Epithelial cell of esophagus (primary cell): ENCODE results near the gene CERS4.
"Not testable (repeated sequence)": the region's sequence is repeated elsewhere in the genome, so short reads cannot be mapped to it uniquely, and the experiment has no call there.

Source experiments
- DNase-seq: peaks from one replicate; pipeline ENCODE4 v3.0.0; 2010; ENCODE audit warnings: low read depth
- H3K4me3 ChIP-seq: 2 replicates; pipeline ENCODE4 v1.5.1; 2011; ENCODE audit warnings: mild to moderate bottlenecking, low read length, control low read depth
- CTCF ChIP-seq: IDR thresholded peaks from 2 replicates; pipeline ENCODE4 v1.5.1; 2011; ENCODE audit warnings: low read depth, mild to moderate bottlenecking, low read length, control low read depth, inconsistent platforms; ENCODE audit not compliant: insufficient read depth; ENCODE audit errors: missing control alignments

Gene CERS4

GRCh38 chr19:8221161-8221560 lies 12.0 kb downstream of the CERS4 start:
- DNase-seq, result no peak
- no peak overlapping the region for H3K4me3 ChIP-seq
- no peak for TF ChIP-seq CTCF

- not testable (repeated sequence) for DNase-seq
Observed at GRCh38 chr19:8223442-8223841, 14.3 kb downstream of the CERS4 start.

GRCh38 chr19:8224394-8225145 lies 15.4 kb downstream of the CERS4 start:
- DNase-seq, result peak; percentile 12
- no peak for TF ChIP-seq CTCF
- H3K4me3 ChIP-seq, result no peak overlapping the region

More at GRCh38 chr19:8223442-8223841, 14.3 kb downstream of the CERS4 start:
- H3K4me3 ChIP-seq, result not testable (repeated sequence)

- DNase-seq, result no peak
- H3K4me3 ChIP-seq, result no peak overlapping the region
- no peak for TF ChIP-seq CTCF
Observed at GRCh38 chr19:8231073-8231604, 22.0 kb downstream of the CERS4 start.

- TF ChIP-seq CTCF, result no peak
- no peak overlapping the region for H3K4me3 ChIP-seq
- DNase-seq, result no peak
Observed at GRCh38 chr19:8233370-8233769, 24.2 kb downstream of the CERS4 start.

GRCh38 chr19:8237026-8237425 lies 27.9 kb downstream of the CERS4 start:
- DNase-seq, result no peak
- TF ChIP-seq CTCF, result no peak
- no peak overlapping the region for H3K4me3 ChIP-seq

GRCh38 chr19:8238251-8238650 lies 29.1 kb downstream of the CERS4 start:
- TF ChIP-seq CTCF, result no peak
- DNase-seq, result peak; percentile 35
- H3K4me3 ChIP-seq, result no peak overlapping the region
